ENCODE data around the gene DUSP16. TPM values are rescaled to one million over a fixed set of nuclear protein-coding genes. Genes with fewer than 3 reads are reported as not detected.

The DUSP16 gene
- polyA plus RNA-seq, 1 donor: 35.1 TPM

- no peak for DNase-seq (ENCODE audit: low read depth)
Observed at GRCh38 chr12:12470751-12471306, 91.8 kb downstream of the DUSP16 start.

DNA sequence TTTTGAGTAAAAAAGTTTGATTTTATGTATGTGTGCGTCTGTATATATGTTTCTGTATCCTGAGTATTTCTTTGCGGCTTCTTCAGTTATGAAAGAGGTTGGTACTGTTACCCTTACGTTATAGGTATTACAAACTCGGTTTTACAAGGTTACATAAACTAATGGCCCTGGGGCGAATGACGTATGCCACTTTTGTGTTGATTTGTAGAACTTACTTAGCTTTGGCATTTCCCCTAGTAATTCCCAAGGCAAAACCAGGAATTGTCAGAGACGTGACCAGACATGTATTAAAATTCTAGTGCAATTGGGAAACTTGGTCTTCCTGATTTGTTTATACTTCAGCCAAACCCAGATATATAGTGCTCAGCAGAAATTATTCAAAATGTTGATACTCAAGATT, 93.3 kb downstream of the DUSP16 start:
- DNase-seq (ENCODE audit: low read depth): no peak

DNA sequence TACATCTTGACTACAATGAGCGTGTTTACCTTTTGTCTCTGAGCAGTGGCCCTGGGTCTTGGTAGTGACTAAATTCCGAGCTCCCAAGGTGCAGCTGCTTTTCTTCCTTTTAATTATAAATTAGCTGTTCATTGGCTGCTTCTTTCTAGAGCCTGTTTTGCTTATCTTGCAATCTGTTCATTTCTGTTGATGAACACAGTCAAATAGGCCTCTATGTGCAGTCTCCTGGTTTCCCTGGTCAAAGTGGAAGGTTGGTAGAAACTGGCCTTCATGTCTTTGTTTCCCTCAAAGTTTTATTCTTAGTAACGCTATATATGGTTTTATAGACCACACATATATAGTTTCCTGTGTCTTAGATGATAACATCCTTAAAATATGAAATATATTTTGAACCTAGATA, 94.1 kb downstream of the DUSP16 start:
- no peak for DNase-seq (ENCODE audit: low read depth)

DNA sequence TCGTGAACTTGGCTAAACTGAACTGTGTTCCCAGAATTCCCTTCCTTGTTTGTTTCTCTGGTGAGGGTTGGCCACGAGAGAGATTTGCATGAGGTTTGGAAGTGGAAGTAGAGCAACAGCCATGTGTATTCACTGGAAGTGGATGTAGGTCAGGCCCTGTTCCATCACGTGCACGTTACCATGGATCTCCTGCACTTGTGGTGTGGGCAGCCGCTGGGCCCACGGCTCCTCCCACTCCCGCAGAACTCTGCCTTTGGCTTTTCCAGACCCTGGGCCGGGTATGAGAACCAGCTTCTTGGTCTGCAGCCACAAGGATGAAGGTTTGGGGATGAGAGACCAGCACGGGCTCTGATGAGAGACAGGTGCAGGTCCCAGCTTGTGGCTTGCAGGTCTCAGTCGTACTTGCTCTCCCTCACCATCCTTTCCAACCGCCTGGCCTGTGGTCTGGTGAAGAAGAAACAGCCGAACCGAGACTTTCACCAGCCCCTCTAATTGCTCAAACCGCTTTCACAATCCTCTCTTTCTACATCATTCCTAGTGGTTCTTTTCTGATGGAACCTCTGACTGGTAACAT, 94.9 kb downstream of the DUSP16 start:
- DNase-seq (ENCODE audit: low read depth): no peak

DNA sequence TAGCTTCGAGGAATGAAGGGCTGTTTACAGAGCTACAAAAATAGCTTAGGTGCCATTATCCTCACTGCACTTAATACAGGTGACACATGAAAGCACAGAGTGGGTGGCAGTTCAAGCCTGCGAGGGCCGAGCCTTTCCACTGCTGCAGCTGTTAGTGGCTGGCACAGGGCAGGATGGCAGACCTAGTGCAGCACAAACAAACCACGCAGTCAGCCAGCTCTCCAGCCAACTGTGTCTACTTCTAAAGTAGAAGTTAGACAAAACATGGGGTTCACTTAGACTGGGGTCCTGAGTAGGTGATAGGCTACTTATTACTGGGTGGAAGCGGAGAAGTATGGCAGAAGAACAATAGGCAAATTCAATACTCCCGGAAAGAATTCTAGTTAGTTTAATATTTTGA, 95.4 kb downstream of the DUSP16 start:
- DNase-seq (ENCODE audit: low read depth): no peak

- no peak for DNase-seq (ENCODE audit: low read depth)
Observed at GRCh38 chr12:12466157-12466556, 96.5 kb downstream of the DUSP16 start.

GRCh38 chr12:12465522-12465921, 97.1 kb downstream of the DUSP16 start:
- DNase-seq (ENCODE audit: low read depth): no peak

GRCh38 chr12:12461923-12462315, 100.7 kb downstream of the DUSP16 start:
- DNase-seq (ENCODE audit: low read depth): no peak

DNA sequence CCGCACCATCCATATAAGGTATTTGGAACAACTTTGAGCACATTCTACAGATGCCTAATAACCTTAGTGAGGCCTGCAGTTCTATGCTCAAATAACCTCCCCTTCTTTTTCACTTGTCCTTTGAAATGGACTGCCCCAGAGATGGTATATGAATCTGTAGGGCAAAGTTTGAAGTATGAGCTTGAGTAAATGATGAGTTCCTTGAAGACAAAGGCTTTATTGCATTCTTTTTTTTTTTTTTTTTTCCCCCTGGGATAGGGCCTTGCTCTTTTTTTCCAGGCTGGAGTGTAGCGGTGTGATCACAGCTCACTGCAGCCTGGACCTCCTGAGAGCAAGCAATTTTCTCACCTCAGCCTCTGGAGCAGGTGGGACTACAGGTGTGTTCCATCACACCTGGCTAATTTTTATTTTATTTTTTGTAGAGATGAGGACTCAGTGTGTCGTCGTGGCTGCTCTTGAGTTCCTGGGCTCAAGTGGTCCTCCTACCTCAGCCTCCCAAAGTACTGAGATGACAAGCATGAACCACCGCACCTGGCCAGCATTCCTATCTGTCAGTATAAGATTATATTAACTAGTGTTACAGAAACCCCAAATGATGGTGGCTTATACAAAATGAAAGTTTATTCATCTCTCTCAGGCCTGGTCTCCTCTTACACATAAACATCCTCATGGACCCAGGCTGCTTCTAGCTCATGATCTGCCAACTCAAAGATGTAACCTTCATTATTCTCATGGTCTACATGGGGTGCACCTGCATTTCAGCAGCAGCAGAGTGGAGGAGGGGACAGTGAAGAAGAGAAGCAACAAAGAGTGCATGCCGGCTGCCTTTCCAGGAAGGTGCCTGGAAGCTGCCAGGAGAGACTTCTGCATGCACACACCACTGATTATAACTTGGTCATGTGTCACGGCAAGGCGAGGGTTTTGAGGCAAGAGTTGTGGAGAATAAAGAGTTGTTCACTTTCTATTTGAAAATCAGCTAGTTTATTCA, 101.4 kb downstream of the DUSP16 start:
- DNase-seq (ENCODE audit: low read depth): no peak

GRCh38 chr12:12456637-12457036, 106.0 kb downstream of the DUSP16 start:
- DNase-seq (ENCODE audit: low read depth): no peak

GRCh38 chr12:12454315-12454714, 108.3 kb downstream of the DUSP16 start:
- no peak for DNase-seq (ENCODE audit: low read depth)

DNA sequence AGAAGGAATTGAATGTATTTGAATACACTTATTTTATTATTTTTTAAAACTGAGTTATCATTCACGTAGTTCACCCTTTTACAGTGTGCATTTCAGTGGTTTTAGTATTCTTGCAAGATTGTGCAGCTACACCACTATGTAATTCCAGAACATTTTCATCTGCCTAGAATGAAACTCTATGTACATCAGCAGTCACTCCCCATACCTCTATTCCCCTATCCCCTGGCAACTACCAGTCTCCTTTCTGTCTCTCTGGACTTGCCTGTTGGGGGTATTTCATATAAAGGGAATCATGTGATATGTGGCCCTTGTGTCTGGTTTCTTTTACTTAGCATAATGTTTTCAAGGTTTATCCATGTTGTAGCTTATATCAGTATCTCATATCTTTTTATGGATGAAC, 109.0 kb downstream of the DUSP16 start:
- no peak for DNase-seq (ENCODE audit: low read depth)

- DNase-seq (ENCODE audit: low read depth): no peak
Observed at GRCh38 chr12:12452326-12452902, 110.2 kb downstream of the DUSP16 start.

DNA sequence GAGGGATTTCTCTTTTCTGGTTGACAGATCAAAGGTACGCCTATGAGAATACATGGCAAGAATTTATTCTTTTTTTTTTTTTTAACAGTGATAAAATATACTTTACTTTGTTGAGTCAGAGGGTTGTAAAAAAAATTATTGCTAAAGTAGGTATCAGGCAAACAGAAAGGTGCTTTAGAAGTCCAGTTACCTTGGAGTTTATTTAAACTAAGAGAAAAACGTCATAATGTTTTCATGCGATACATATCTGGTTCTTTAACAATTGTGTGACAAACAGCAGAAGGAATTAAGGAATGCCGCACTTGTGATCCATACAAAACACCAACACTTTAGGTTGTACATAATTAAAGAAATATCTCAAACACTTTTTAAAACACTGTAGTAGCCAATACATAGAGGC, 111.6 kb downstream of the DUSP16 start:
- no peak for DNase-seq (ENCODE audit: low read depth)

DNA sequence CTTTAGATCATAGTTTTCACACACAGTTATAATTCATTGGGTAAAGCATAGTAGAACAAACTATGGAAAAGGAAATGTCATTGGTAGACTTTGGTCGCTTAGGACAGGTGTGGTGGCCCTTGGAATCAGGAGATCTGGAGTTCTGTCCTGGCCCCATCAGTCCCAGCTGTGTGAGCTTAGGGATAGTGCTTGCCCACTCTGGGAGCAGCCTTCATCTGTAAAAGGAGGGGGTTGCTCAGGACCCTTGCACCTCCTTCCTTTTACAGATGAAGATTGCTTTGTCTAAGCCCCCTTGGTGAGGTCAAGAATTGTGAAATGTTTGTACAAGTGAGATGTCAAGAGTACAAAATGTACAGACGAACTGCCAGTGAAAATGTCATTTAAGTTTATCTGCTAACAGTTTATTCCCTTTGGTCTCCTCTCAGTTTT, 112.6 kb downstream of the DUSP16 start:
- no peak for DNase-seq (ENCODE audit: low read depth)

DNA sequence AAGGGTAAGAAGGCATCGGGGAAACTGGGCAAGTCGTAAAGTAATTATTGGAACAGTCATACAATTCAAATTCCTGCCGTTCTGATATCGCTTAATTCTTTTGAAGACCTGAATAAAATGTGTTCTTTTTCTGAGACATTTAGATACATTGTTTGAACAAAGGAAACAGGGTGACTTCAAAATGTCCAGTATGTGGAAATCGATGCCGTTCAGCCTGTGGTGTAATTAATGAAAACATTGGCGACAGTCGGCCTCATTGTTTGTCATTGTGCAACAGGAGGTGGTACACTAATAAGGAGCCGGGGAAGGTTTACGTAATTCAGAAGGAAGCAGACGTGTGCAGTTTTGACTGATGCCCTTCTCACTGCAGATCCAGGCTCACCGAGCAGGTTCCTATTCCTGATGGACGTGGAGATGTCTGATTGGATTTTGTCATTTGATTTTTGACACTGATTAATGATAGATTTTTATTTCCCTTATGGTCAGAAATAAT, 113.1 kb downstream of the DUSP16 start:
- DNase-seq (ENCODE audit: low read depth): no peak

GRCh38 chr12:12447837-12448236, 114.8 kb downstream of the DUSP16 start:
- no peak for DNase-seq (ENCODE audit: low read depth)

DNA sequence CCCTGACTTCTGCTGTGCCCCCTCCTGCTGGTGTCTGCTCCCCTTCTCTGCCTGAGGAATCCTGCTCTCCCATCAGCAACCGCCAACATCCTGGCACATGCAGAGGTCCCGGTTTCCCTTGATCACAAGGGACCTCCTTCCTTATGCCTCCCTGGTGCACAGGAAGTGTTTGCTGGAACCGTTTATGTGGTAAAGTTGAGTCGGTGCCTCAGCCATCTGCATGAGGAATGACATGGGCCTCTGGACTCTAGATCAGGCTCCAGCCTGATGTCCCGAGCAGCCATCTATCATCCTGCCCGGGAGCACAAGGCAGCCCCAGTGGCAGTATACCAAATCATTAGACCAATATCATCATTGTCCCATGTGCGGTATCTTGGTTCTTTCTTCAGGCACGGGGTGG, 115.4 kb downstream of the DUSP16 start:
- DNase-seq (ENCODE audit: low read depth): no peak

- DNase-seq (ENCODE audit: low read depth): no peak
Observed at GRCh38 chr12:12446786-12447185, 115.9 kb downstream of the DUSP16 start.

DNA sequence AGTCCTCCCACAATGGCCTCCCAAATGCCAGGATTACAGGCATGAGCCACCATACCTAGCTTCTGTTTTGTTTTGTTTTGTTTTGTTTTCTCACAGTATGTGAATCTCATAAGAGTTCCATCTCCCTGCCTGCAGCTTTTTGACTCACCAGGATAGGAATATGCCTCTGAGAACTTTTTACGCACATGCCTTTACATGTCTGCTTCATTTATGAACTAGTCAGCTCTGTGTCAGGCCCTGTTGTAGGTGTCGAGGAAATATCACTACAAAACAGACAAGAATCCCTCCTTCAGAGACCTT, 116.8 kb downstream of the DUSP16 start:
- DNase-seq (ENCODE audit: low read depth): no peak

GRCh38 chr12:12445165-12445881, 117.3 kb downstream of the DUSP16 start:
- no peak for DNase-seq (ENCODE audit: low read depth)

DNA sequence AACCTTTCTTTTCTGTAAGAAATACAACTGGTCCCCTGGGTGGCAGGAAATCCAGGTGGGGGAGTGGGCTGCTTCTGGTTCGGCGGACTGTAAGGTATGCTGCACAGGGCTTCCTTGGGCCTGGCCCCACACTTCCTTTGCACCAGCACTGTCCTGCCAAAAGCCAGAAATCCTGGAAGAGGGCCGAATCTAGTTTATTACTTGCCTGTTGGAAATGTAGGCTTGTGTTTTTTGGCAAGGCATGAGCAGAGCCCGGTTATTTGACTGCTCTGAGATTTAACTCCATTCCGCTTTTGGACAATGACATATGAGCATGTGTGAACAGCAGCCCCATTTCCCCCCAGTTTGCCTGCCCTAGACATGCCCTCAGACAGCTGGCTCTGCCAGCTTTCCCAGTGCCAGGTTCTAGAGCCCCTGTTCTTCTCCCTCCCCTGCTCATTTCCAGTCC, 119.2 kb downstream of the DUSP16 start:
- DNase-seq (ENCODE audit: low read depth): no peak

Data from forelimb muscle (tissue), 1 donor.